22Rv1 (cell line): ENCODE measurements around the gene TTC21B.

ENCODE experiments used
- ZFX ChIP-seq: fragments of 450-650 bp; IDR thresholded peaks from 2 replicates; pipeline ENCODE4 v1.6.1; 2017; ENCODE audit warnings: antibody characterized with exemption, borderline replicate concordance
- TF ChIP-seq, protein P1 (sequence below): fragments of 450-650 bp; IDR thresholded peaks from 2 replicates; pipeline ENCODE4 v1.5.1; 2017; ENCODE audit warnings: mild to moderate bottlenecking

DNA sequence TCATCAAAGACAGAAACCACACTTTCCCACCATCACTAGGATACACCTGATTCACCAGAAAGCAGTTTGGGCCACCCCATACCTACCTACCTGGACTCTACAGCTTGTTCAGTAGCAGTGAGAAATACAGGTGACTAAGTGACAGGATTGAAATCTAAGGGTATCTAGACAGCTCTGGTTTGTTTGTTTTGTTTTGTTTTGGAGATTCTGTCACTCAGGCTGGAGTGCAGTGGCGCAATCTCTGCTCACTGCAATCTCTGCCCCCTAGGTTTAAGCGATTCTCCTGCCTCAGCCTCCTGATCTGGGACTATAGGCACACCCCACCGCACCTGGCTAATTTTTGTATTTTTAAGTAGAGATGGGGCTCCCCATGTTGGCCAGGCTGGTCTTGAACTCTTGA, 3.1 kb downstream of the TTC21B start:
- TF ChIP-seq, protein P1, sequence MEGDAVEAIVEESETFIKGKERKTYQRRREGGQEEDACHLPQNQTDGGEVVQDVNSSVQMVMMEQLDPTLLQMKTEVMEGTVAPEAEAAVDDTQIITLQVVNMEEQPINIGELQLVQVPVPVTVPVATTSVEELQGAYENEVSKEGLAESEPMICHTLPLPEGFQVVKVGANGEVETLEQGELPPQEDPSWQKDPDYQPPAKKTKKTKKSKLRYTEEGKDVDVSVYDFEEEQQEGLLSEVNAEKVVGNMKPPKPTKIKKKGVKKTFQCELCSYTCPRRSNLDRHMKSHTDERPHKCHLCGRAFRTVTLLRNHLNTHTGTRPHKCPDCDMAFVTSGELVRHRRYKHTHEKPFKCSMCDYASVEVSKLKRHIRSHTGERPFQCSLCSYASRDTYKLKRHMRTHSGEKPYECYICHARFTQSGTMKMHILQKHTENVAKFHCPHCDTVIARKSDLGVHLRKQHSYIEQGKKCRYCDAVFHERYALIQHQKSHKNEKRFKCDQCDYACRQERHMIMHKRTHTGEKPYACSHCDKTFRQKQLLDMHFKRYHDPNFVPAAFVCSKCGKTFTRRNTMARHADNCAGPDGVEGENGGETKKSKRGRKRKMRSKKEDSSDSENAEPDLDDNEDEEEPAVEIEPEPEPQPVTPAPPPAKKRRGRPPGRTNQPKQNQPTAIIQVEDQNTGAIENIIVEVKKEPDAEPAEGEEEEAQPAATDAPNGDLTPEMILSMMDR, result no peak
- no peak for TF ChIP-seq ZFX
